HL-60 (cell line): ENCODE data around the gene ING2.
"Not testable (repeated sequence)": the region's sequence is repeated elsewhere in the genome, so short reads cannot be mapped to it uniquely, and the experiment has no call there.

Source experiments
- CTCF ChIP-seq: IDR thresholded peaks from one replicate; pipeline ENCODE4 v1.5.1; 2011; ENCODE audit warnings: low read length, control low read depth, inconsistent platforms; ENCODE audit not compliant: insufficient read depth
- POLR2AphosphoS5 ChIP-seq: IDR thresholded peaks from 2 replicates; pipeline ENCODE4 v1.6.1; 2012; ENCODE audit warnings: low read depth
- SPI1 ChIP-seq: IDR thresholded peaks from 2 replicates; pipeline ENCODE4 v1.6.1; 2012; ENCODE audit warnings: low read depth, mild to moderate bottlenecking, borderline replicate concordance

- TF ChIP-seq CTCF, SPI1, POLR2AphosphoS5: not testable (repeated sequence)
These were observed 48.3 kb downstream of the ING2 start for GRCh38 chr4:183553147-183553478.
